ENCODE measurements around the gene ABCA12. TPM values are rescaled to one million over a fixed set of nuclear protein-coding genes. Genes with fewer than 3 reads are reported as not detected.

Gene ABCA12
- total and polyA plus RNA-seq, 2 of the 8 experiments (the other 6 are each of a cell fraction or from before 2014, with no cell fraction given), result not detected

- H3K18ac ChIP-seq (ENCODE audit: extremely low read depth, low read length), result no peak overlapping the region
- no peak overlapping the region for H2BK5ac ChIP-seq (ENCODE audit: low read depth, low read length)
- H3K4me2 ChIP-seq (ENCODE audit: insufficient read depth in 1 of 2, low read depth in 2 of 2, low read length in 2 of 2), result no peak overlapping the region
- H3K27ac ChIP-seq (ENCODE audit: low read depth, low read length), result no peak overlapping the region
- ChIA-PET POLR2A (ENCODE audit: partially characterized antibody) (no interaction called here), CTCF (ENCODE audit: partially characterized antibody) (no interaction called here)
- H3K9ac ChIP-seq (replicated peaks in 1 of 4; ENCODE audit: extremely low read depth in 1 of 4, low read depth in 3 of 4, low read length in 3 of 4), result no peak overlapping the region
- no peaks in the 10 kb centered on the region for H3K36me3 ChIP-seq (ENCODE audit: control insufficient read depth in 2 of 4, insufficient read depth in 4 of 4, low read length in 3 of 4)
- H2AK5ac ChIP-seq (ENCODE audit: low read depth, low read length), result no peak overlapping the region
- no peak overlapping the region for H3K56ac ChIP-seq (replicated peaks; ENCODE audit: insufficient read length, low read depth, low read length)
- FAIRE-seq (no peak), DNase-seq (ENCODE audit: low read depth in 1 of 2, low spot score in 2 of 2) (no peak)
- H3K79me1 ChIP-seq (ENCODE audit: low read depth, low read length), result no peaks in the 10 kb centered on the region
- H3K4me1 ChIP-seq (replicated peaks in 1 of 4; ENCODE audit: control insufficient read depth in 3 of 4, insufficient read depth in 4 of 4, low read length in 3 of 4), result no peaks in the 10 kb centered on the region
- H2BK20ac ChIP-seq (ENCODE audit: low read length), result no peak overlapping the region
- H3K4me3 ChIP-seq (ENCODE audit: extremely low read depth in 1 of 4, insufficient read depth in 2 of 4, low read depth in 3 of 4, low read length in 4 of 4), result no peak overlapping the region
- no peak overlapping the region for H4K91ac ChIP-seq (replicated peaks; ENCODE audit: insufficient read length, low read length)
- no peak overlapping the region for H2BK120ac ChIP-seq (replicated peaks; ENCODE audit: low read depth, low read length)
- 84% methylated on average over 3 of the region's 3 CpGs; no CpG with 5 or more reads in 1 of the 2 experiments for WGBS, 2 experiments (ENCODE audit: extremely low coverage in 1 of 2, insufficient coverage in 1 of 2, insufficient read length in 1 of 2, insufficient replicate concordance in 2 of 2, low coverage in 1 of 2, low lambda C conversion rate in 2 of 2, missing lambda C conversion rate in 1 of 2)
- no peaks in the 10 kb centered on the region for H3K79me2 ChIP-seq (ENCODE audit: control insufficient read depth in 1 of 2, insufficient read depth in 2 of 2, low read length in 2 of 2)
- H2AFZ ChIP-seq (ENCODE audit: low read length), result no peak overlapping the region
- TF ChIP-seq BRCA1 (IDR thresholded peaks at IDR 0.05; ENCODE audit: low read depth, low read length), result no peak
- TF ChIP-seq GTF2F1 (IDR thresholded peaks at IDR 0.05; ENCODE audit: borderline replicate concordance, low read depth, low read length), result no peak
- TF ChIP-seq KDM4A (IDR thresholded peaks at IDR 0.05; ENCODE audit: low read depth, low read length, severe bottlenecking), result no peak
- TF ChIP-seq JUN (IDR thresholded peaks at IDR 0.05; ENCODE audit: low read depth, low read length), result no peak
- TF ChIP-seq GABPA (IDR thresholded peaks at IDR 0.05; ENCODE audit: borderline replicate concordance, insufficient read depth, low read length), result no peak
- H2BK12ac ChIP-seq (ENCODE audit: low read depth, low read length), result no peak overlapping the region
- H3K14ac ChIP-seq (ENCODE audit: insufficient read length), result no peak overlapping the region
- H3K27me3 ChIP-seq (replicated peaks in 1 of 4; ENCODE audit: control insufficient read depth in 3 of 4, extremely low read depth in 1 of 4, insufficient read depth in 3 of 4, low read length in 3 of 4), result no peaks in the 10 kb centered on the region
- no peaks in the 10 kb centered on the region for H3K23me2 ChIP-seq (ENCODE audit: low read depth, low read length)
- H4K8ac ChIP-seq (ENCODE audit: extremely low read depth, insufficient read depth, low read length), result no peak overlapping the region
- H4K20me1 ChIP-seq (replicated peaks in 1 of 2; ENCODE audit: control insufficient read depth in 1 of 2, insufficient read depth in 2 of 2, low read length in 2 of 2), result no peaks in the 10 kb centered on the region
- H3K23ac ChIP-seq (ENCODE audit: insufficient read length), result no peak overlapping the region
- H2BK15ac ChIP-seq (ENCODE audit: low read length), result no peak overlapping the region
- H3K9me3 ChIP-seq (ENCODE audit: insufficient read depth in 2 of 2, low read depth in 1 of 2, low read length in 1 of 2), result no peaks in the 10 kb centered on the region
- no peak overlapping the region for H4K5ac ChIP-seq (ENCODE audit: insufficient read length, low read depth, low read length)
- no peak overlapping the region for H3K4ac ChIP-seq (replicated peaks; ENCODE audit: insufficient read length, low read depth, low read length)
These were observed 100.0 kb downstream of the ABCA12 start for GRCh38 chr2:215038421-215038820.
